Colon (tissue), 2 donors: ENCODE data around the gene PPP4R3B.

Experiments
- FAIRE-seq: peaks from 2 replicates; lab custom pipeline; 2012; peaks lifted over from hg19 to GRCh38; lab: Jason Lieb, UNC
- donor health status: control.
- donor health status: control.

Gene PPP4R3B

DNA sequence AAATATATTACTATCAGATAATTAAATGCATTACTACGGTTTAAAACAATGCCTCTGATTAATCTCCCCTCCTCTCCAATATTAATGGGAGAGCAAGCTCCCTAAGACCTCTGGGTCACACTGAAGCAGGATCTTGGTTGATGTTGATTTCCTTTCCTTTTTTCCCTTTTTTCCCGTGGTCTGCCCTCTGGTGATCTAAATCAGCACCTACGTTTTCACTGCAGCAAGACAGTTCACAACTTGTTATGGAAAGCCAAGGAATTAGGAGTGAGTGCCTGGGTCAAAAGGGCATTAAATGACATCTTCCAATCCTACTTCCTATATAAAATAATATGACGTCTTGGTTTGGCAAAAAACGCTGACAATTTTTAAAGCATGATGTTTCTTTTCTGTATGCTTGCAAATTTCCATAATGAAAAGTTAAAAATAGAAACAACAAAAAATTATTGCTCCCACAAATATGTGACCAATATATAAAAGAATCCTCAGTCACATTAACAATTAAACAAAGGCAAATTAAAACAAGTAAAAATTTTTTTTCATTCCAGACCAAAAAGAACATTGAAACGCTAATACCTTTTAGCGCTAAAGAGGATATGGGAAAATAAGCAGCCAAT lies 105.8 kb downstream of the PPP4R3B start:
- no peak for FAIRE-seq

DNA sequence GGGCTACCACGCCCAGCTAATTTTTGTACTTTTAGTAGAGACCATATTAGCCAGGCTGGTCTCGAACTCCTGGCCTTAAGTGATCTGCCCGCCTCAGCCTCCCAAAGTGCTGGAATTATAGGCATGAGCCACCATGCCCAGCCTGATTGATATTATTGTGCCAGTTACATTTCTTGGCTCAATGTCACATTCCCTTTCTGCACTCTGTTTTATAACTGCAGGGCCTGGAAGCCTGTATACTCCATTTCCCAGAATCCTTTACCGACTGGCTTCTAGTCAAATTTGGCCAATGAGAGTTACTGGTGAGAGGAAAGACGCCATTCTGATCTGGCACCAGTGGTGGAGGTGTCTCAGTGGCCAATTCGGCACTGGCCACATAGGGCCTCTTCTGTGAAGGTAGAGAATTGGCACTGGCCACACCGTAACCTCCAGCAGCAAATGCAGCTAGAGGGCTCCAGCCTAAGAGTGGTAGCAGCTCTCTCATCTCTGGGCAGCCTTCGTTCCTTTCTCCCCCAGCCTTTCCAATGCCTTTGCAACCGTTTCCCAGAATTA lies 114.8 kb downstream of the PPP4R3B start:
- FAIRE-seq: no peak

DNA sequence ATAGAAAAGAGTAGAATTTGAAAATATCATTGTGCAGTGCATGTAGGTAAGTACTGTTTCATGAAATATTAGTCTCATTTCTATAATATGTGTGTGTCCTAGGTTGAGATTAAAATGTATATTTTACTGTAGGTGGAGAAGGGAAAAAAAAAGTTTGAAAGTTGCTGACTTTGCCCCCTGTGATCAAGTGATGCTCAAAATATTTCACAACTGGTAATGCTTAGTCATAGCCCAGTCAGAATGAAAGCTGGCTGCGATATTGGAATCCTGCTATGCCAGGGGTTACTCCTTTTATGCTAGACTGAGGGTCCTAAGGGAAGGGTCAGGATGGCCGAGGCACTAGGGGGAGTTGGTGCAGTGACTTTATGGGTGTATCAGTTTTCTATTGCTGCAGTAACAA lies 117.4 kb downstream of the PPP4R3B start:
- FAIRE-seq: no peak

DNA sequence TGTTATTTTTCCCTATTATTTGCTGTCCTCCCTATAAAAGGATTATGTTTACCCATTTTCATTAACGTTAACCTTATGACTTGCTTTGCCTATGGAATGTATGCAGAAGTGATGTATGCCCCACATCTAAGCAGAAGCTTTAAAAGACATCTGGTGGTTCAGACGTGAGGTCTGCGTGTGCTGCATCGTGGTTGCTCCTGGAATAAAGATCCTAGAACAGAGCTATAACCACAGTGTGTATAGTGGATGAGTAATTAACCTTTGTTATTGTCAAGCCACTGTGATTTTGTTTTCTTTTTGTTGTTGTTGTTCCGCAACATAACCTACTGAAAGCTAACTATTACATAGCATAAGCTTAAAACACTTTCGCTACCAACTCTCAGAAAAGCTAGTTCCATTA lies 118.8 kb downstream of the PPP4R3B start:
- FAIRE-seq: no peak
